ENCODE measurements around the gene IFNK. TPM values are rescaled to one million over a fixed set of nuclear protein-coding genes. Genes with fewer than 3 reads are reported as not detected.

Gene IFNK
- total RNA-seq, 1 experiment from 2014 or later: not detected

- DNase-seq: no peak
- Mint-ChIP-seq H3K27ac (ENCODE audit: unreplicated experiment) (no peak overlapping the region), H3K36me3 (ENCODE audit: insufficient read depth, unreplicated experiment) (no peaks in the 10 kb centered on the region), H3K9me3 (ENCODE audit: low read depth, unreplicated experiment) (peaks cover 3% of the 10 kb centered on the region), H3K4me1 (ENCODE audit: low read depth, unreplicated experiment) (no peaks in the 10 kb centered on the region), H3K4me3 (ENCODE audit: low read depth, unreplicated experiment) (no peak overlapping the region), H3K27me3 (ENCODE audit: unreplicated experiment) (no peaks in the 10 kb centered on the region)
- BruUV-seq (replicated peaks): no TSS peak
- TF ChIP-seq CTCF (IDR thresholded peaks at IDR 0.05; ENCODE audit: unreplicated experiment): no peak
- CTCF ChIA-PET: no interaction called here
- intact Hi-C loops (cut with micrococcal nuclease; ENCODE audit: unreplicated experiment): no loop called here
Measured at GRCh38 chr9:27478322-27478721, 45.8 kb upstream of the IFNK start.

- CTCF ChIA-PET: interaction anchor here (0.7 kb wide), 2 partner anchors 14 to 54 kb away, joined by 3 read pairs; no protein-coding TSS in a partner anchor
- no peak for TF ChIP-seq CTCF (IDR thresholded peaks at IDR 0.05; ENCODE audit: unreplicated experiment)
- Mint-ChIP-seq H3K4me3 (ENCODE audit: low read depth, unreplicated experiment) (no peak overlapping the region), H3K27ac (ENCODE audit: unreplicated experiment) (no peak overlapping the region), H3K9me3 (ENCODE audit: low read depth, unreplicated experiment) (peaks cover 3% of the 10 kb centered on the region), H3K27me3 (ENCODE audit: unreplicated experiment) (no peaks in the 10 kb centered on the region), H3K4me1 (ENCODE audit: low read depth, unreplicated experiment) (no peaks in the 10 kb centered on the region), H3K36me3 (ENCODE audit: insufficient read depth, unreplicated experiment) (no peaks in the 10 kb centered on the region)
- BruUV-seq (replicated peaks): no TSS peak
- DNase-seq: no peak
- intact Hi-C loops (cut with micrococcal nuclease; ENCODE audit: unreplicated experiment): no loop called here
Measured at GRCh38 chr9:27482709-27483108, 41.4 kb upstream of the IFNK start.

GRCh38 chr9:27483576-27483975, 40.5 kb upstream of the IFNK start:
- TF ChIP-seq CTCF (IDR thresholded peaks at IDR 0.05; ENCODE audit: unreplicated experiment): no peak
- no peak for DNase-seq
- H3K36me3 Mint-ChIP-seq (ENCODE audit: insufficient read depth, unreplicated experiment): no peaks in the 10 kb centered on the region
- H3K9me3 Mint-ChIP-seq (ENCODE audit: low read depth, unreplicated experiment): no peaks in the 10 kb centered on the region
- H3K4me1 Mint-ChIP-seq (ENCODE audit: low read depth, unreplicated experiment): no peaks in the 10 kb centered on the region
- CTCF ChIA-PET: no interaction called here
- no peak overlapping the region for H3K4me3 Mint-ChIP-seq (ENCODE audit: low read depth, unreplicated experiment)
- BruUV-seq (replicated peaks): no TSS peak
- no peak overlapping the region for H3K27ac Mint-ChIP-seq (ENCODE audit: unreplicated experiment)
- intact Hi-C loops (cut with micrococcal nuclease; ENCODE audit: unreplicated experiment): no loop called here
- no peaks in the 10 kb centered on the region for H3K27me3 Mint-ChIP-seq (ENCODE audit: unreplicated experiment)

- CTCF ChIA-PET: no interaction called here
- H3K27me3 Mint-ChIP-seq (ENCODE audit: unreplicated experiment): no peaks in the 10 kb centered on the region
- H3K27ac Mint-ChIP-seq (ENCODE audit: unreplicated experiment): no peak overlapping the region
- H3K36me3 Mint-ChIP-seq (ENCODE audit: insufficient read depth, unreplicated experiment): no peaks in the 10 kb centered on the region
- peaks cover 9% of the 10 kb centered on the region for H3K4me1 Mint-ChIP-seq (ENCODE audit: low read depth, unreplicated experiment)
- no peaks in the 10 kb centered on the region for H3K9me3 Mint-ChIP-seq (ENCODE audit: low read depth, unreplicated experiment)
- BruUV-seq (replicated peaks): no TSS peak
- no peak overlapping the region for H3K4me3 Mint-ChIP-seq (ENCODE audit: low read depth, unreplicated experiment)
- intact Hi-C loops (cut with micrococcal nuclease; ENCODE audit: unreplicated experiment): no loop called here
- TF ChIP-seq CTCF (IDR thresholded peaks at IDR 0.05; ENCODE audit: unreplicated experiment): no peak
- no peak for DNase-seq
Measured at GRCh38 chr9:27485158-27485557, 38.9 kb upstream of the IFNK start.

Measured in Calu3 (cell line).